HK-2 (cell line): ENCODE data around the gene IMMP2L.

Experiments
- DNase-seq: peaks from one replicate; pipeline ENCODE4 v3.0.0-alpha.2; 2018; ENCODE audit not compliant: unreplicated experiment

Gene IMMP2L

GRCh38 chr7:110994028-110994967 is 568.0 kb downstream of the IMMP2L start:
- no peak for DNase-seq

- no peak for DNase-seq
Observed at GRCh38 chr7:110988890-110989501, 573.3 kb downstream of the IMMP2L start.

- DNase-seq, result no peak
Observed at GRCh38 chr7:110988348-110988747, 573.9 kb downstream of the IMMP2L start.

- no peak for DNase-seq
Observed at GRCh38 chr7:110987127-110987693, 575.1 kb downstream of the IMMP2L start.

- no peak for DNase-seq
Observed at GRCh38 chr7:110983822-110984456, 578.4 kb downstream of the IMMP2L start.

- DNase-seq, result no peak
Observed at GRCh38 chr7:110977127-110977737, 585.1 kb downstream of the IMMP2L start.

- no peak for DNase-seq
Observed at GRCh38 chr7:110975486-110975885, 586.8 kb downstream of the IMMP2L start.

- DNase-seq, result no peak
Observed at GRCh38 chr7:110974441-110974840, 587.9 kb downstream of the IMMP2L start.

- DNase-seq, result no peak
Observed at GRCh38 chr7:110973196-110973990, 588.9 kb downstream of the IMMP2L start.

- DNase-seq, result no peak
Observed at GRCh38 chr7:110964775-110965174, 597.5 kb downstream of the IMMP2L start.

- no peak for DNase-seq
Observed at GRCh38 chr7:110962826-110963225, 599.5 kb downstream of the IMMP2L start.

- no peak for DNase-seq
Observed at GRCh38 chr7:110962374-110962773, 599.9 kb downstream of the IMMP2L start.

- no peak for DNase-seq
Observed at GRCh38 chr7:110960811-110961210, 601.5 kb downstream of the IMMP2L start.

- DNase-seq, result no peak
Observed at GRCh38 chr7:110948280-110948679, 614.0 kb downstream of the IMMP2L start.

- DNase-seq, result no peak
Observed at GRCh38 chr7:110947408-110947807, 614.9 kb downstream of the IMMP2L start.

- no peak for DNase-seq
Observed at GRCh38 chr7:110944966-110945644, 617.2 kb downstream of the IMMP2L start.

GRCh38 chr7:110944448-110944847 is 617.8 kb downstream of the IMMP2L start:
- no peak for DNase-seq

GRCh38 chr7:110943701-110944345 is 618.5 kb downstream of the IMMP2L start:
- no peak for DNase-seq

- DNase-seq, result no peak
Observed at GRCh38 chr7:110941385-110941784, 620.9 kb downstream of the IMMP2L start.

GRCh38 chr7:110940756-110941155 is 621.5 kb downstream of the IMMP2L start:
- no peak for DNase-seq
